ENCODE measurements around the gene NMBR. TPM values are rescaled to one million over a fixed set of nuclear protein-coding genes. Genes with fewer than 3 reads are reported as not detected.
"Not testable (repeated sequence)": the region's sequence is repeated elsewhere in the genome, so short reads cannot be mapped to it uniquely, and the experiment has no call there.

Gene NMBR
- total and polyA plus RNA-seq, 12 donors, result 0.11 to 0.15 TPM; not detected in 10

- WGBS, 4 donors, result 66 to 90% (median 74%) methylated on average over 2 to 3 of the region's 3 CpGs
- Histone ChIP-seq H3K9me3 (replicated peaks in 1 of 3) (no peaks in the 10 kb centered on the region), H3K4me1 (replicated peaks in 1 of 2) (no peaks in the 10 kb centered on the region), H3K36me3 (replicated peaks in 1 of 2) (no peaks in the 10 kb centered on the region), H3K4me3 (no peak overlapping the region), H3K27me3 (no peaks in the 10 kb centered on the region), H3K27ac (no peak overlapping the region)
- intact Hi-C loops (cut with DNase I), result no loop called here
- DNase-seq, result no peak
- TF ChIP-seq, protein P1, sequence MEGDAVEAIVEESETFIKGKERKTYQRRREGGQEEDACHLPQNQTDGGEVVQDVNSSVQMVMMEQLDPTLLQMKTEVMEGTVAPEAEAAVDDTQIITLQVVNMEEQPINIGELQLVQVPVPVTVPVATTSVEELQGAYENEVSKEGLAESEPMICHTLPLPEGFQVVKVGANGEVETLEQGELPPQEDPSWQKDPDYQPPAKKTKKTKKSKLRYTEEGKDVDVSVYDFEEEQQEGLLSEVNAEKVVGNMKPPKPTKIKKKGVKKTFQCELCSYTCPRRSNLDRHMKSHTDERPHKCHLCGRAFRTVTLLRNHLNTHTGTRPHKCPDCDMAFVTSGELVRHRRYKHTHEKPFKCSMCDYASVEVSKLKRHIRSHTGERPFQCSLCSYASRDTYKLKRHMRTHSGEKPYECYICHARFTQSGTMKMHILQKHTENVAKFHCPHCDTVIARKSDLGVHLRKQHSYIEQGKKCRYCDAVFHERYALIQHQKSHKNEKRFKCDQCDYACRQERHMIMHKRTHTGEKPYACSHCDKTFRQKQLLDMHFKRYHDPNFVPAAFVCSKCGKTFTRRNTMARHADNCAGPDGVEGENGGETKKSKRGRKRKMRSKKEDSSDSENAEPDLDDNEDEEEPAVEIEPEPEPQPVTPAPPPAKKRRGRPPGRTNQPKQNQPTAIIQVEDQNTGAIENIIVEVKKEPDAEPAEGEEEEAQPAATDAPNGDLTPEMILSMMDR (IDR thresholded peaks at IDR 0.05), result no peak
- TF ChIP-seq POLR2A (IDR thresholded peaks at IDR 0.05), result no peak
Observed at GRCh38 chr6:142071981-142072380, 74.9 kb downstream of the NMBR start.

DNA sequence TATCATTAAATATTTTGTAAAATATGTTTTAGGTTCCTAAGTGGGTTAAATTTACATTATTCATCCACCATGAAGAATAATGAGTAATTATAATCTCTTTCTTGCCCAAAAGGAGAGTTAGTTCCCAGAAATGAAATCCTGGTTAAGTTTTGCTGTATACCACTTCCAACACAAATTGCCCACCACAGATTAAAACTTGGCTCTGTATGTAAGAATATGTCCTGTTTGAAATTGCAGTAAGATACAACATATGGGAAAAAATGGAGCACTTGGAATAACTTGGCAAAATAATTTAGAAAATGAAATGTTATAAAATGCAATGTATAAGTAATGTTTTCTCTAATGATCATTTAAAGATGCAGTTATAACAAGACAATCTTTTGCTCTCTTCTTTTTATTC, 78.5 kb downstream of the NMBR start:
- no peak for DNase-seq
- intact Hi-C loops (cut with DNase I), result no loop called here
- Histone ChIP-seq H3K4me3 (no peak overlapping the region), H3K9me3 (replicated peaks in 1 of 3) (no peaks in the 10 kb centered on the region), H3K27ac (no peak overlapping the region), H3K36me3 (replicated peaks in 1 of 2) (no peaks in the 10 kb centered on the region), H3K27me3 (no peaks in the 10 kb centered on the region), H3K4me1 (replicated peaks in 1 of 2) (no peaks in the 10 kb centered on the region)
- no peak for TF ChIP-seq POLR2A (IDR thresholded peaks at IDR 0.05)
- TF ChIP-seq, protein P1 (IDR thresholded peaks at IDR 0.05), result no peak

DNA sequence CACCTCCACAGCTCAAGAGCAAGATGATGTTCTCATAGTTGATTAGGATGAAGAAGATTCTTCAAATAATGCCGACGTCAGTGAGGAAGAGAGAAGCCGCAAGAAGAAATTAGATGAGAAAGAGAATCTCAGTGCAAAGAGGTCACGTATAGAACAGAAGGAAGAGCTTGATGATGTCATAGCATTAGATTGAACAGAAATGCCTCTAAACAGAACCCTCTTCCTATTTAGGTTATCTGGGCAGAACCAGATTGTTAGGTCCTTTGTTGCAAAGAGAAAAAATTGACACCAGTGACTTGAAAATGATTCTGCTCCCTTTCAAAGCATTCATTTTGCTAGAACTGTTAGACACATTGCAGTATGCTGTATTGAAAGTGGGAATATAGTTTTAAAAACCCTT, 84.1 kb downstream of the NMBR start:
- DNase-seq; H3K27me3 ChIP-seq; H3K27ac ChIP-seq; intact Hi-C loops (cut with DNase I); H3K9me3 ChIP-seq (replicated peaks in 1 of 3); H3K36me3 ChIP-seq (replicated peaks in 1 of 2); H3K4me3 ChIP-seq; H3K4me1 ChIP-seq (replicated peaks in 1 of 2): not testable (repeated sequence)
- WGBS, 4 donors, result 69 to 90% (median 77%) methylated on average over 4 of the region's 4 CpGs

DNA sequence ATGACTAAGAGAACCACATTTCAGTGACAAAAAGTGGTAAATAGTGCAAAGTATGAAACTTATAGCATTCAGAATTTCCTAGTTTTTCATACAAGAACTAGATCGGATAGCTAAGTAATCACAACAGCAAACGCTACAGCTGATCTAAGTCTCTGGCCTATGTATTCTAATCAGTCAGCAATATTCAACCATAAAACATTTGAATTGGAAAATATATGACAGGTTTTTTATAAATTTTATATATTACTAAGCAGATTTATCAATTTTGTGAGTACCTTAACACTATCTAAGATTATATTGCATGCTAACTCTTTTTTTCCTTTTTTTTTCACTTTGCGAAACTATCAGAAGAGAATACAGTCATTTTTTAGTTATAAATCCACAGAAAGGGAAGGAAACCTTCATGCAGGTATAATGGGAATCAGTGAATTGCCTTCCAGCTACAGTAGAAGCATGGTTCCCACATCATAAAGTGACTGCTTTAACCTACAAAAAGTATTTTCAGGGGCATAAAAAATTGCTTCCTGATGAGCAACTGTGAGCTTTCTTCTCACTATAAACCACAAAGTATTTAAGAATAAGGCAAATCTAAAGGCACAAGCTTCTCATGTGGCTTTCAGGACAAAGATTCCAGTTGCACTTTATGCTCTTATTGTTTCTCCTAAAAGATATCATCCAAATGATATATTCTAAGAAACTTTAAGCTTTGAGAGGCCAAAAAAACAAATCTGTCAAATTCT, 88.2 kb downstream of the NMBR start:
- intact Hi-C loops (cut with DNase I), result no loop called here
- 69 to 80% (median 75%) methylated on average over 3 of the region's 3 CpGs for WGBS, 4 donors
- DNase-seq, result no peak

More for the DNA sequence above, 88.2 kb downstream of the NMBR start:
- H3K27me3 ChIP-seq, result no peaks in the 10 kb centered on the region
- no peaks in the 10 kb centered on the region for H3K4me1 ChIP-seq (replicated peaks in 1 of 2)
- no peak overlapping the region for H3K27ac ChIP-seq
- H3K9me3 ChIP-seq (replicated peaks in 1 of 3), result no peaks in the 10 kb centered on the region
- no peak overlapping the region for H3K4me3 ChIP-seq
- no peaks in the 10 kb centered on the region for H3K36me3 ChIP-seq (replicated peaks in 1 of 2)
- TF ChIP-seq POLR2A (IDR thresholded peaks at IDR 0.05), result no peak
- TF ChIP-seq, protein P1 (IDR thresholded peaks at IDR 0.05), result no peak
